Measurements from ENCODE around the gene SNX25.
"Not testable (repeated sequence)": the region's sequence is repeated elsewhere in the genome, so short reads cannot be mapped to it uniquely, and the experiment has no call there.

Gene SNX25

GRCh38 chr4:185352202-185352601, 142.8 kb downstream of the SNX25 start:
- DNase-seq, result no peak

GRCh38 chr4:185352741-185353140, 143.3 kb downstream of the SNX25 start:
- DNase-seq, result no peak

DNA sequence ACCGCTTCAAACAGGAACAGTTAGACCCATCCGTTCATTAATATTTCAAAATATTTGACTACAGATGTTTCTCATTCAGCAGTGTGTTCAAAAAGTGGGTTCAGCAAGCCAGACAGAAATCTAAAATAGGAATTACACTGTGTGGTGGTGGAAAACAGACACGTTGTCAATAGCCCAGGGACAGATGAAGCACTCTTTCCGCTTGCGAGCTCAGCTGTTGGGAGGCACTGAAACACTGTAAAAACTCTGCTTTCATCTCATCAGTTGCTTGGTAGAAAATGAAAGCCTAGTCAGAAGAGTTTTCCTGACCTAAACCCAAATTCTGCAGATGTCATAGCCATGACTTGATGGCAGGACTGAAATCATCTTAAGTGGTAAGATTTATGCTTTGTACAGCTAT, 147.8 kb downstream of the SNX25 start:
- no peak for DNase-seq

GRCh38 chr4:185357733-185358440, 148.5 kb downstream of the SNX25 start:
- DNase-seq, result no peak

DNA sequence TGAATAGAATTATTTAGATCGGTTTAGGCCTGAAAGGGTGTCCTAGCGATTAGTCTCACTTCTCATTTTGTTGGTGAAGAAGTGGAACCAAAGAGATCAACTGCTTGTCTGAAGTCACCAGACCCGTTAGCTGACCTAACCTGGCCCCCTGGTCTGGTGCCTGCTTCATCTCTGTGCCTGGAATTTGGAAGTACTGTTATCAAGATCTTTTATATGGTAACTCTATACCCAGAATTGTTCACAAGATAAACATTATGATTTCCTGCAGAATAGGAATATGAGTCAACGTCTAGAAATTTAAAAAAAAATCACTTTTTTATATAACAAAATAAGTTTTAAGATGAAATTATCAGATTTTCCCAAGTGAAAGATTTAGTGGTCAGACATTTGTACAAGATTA, 149.1 kb downstream of the SNX25 start:
- DNase-seq, result no peak

DNA sequence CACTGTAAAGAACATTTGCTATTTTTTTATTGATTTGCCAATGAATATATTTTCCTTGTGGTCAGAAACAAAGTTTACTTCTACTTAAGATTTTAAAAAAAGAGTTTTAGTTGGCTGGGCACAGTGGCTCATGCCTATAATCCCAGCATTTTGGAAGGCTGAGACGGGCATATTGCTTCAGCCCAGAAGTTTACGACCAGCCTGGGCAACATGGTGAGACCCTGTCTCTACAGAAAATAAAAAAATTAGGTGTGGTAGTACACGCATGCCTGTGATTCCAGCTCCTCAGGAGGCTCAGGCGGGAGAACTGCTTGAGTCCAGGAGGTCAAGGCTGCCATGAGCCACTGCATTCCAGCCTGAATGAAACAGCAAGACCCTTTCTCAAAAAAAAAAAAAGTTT, 149.6 kb downstream of the SNX25 start:
- no peak for DNase-seq

DNA sequence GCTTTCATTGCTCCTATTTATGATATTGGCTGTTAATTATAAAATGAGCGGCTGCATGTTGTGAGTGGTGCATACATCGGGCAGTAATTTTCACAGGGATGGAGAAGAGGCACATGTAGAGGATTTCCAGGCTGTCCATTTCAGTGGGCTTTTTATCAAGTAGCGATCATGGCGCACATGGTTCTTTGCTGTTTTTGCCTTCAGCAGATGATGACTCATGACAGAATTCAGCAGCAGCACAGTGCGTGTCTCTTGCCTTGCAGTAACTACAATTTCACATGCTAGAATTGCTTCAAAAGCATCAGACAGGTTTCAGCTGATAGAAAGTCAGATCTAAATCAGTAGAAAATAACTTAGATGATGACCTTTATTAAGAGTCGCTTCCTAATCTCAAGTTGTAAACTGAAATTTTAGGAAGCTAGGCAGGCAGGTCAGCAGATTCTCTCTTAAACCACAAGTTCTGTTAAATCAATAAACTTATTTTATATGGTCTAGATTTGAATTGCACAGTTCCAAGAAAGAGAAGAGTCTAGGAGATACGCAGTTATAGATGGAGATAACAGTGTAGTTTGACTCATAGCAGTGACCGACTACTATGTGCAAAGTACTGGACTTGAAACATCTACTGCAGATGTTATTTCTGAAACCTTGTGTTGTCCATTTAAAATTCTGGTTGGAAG, 150.5 kb downstream of the SNX25 start:
- no peak for DNase-seq

DNA sequence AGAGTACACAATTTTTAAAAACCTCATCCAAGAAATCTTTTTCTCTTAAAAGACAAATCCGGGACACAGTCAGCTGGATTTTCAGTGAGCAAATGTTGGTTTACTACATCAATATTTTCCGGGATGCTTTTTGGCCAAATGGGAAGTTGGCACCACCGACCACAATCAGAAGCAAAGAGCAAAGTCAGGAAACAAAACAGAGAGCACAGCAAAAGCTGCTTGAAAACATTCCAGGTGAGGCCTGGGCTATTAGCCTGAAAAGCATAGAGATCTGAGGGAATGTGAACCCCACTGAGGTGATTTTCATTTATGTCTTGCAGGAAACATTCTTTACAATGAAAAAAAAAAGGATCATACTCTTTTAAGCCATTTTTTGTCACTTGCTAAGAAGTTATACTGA, 152.5 kb downstream of the SNX25 start:
- no peak for DNase-seq

GRCh38 chr4:185362570-185362969, 153.2 kb downstream of the SNX25 start:
- not testable (repeated sequence) for DNase-seq

DNA sequence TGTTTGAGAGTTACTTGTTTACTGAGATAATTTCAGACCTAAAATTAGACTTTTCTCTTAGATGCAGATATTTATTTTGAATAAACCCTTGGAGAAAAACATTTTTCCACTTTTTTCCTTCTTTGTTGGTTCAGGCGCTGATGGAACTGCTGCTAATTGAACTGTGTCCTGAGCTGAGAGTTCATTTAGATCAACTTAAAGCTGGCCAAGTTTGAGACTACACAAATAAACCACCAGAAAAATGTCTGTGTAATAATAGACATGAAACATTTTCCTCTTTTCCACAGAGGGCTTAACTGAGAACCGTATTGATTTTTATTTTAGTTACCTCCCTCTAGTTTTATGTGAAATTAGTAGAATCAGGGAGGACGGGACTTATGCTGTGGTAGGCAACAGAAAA, 153.9 kb downstream of the SNX25 start:
- DNase-seq, result no peak

- no peak for DNase-seq
Observed at GRCh38 chr4:185364886-185365285, 155.5 kb downstream of the SNX25 start.

DNA sequence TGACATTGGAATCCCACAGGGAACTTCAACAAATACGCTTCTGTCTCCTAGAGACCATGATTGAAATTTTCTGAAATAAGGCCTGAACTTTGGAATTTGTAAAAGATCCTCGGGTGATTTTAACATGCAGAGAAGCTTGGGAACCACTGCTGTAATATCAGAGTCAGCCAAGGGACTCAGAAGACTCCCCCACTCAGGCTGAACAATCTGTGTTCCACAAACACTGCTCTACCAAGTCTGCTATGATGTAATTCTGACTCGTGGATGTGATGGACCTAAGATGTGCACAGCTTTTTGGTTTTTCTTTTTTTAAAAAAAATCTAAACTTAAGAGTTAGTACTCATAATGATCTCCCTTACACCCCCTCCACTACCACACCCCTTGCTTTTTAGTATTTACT, 160.3 kb downstream of the SNX25 start:
- DNase-seq, result no peak

GRCh38 chr4:185370268-185370949, 161.0 kb downstream of the SNX25 start:
- DNase-seq, result no peak

- DNase-seq, result no peak
Observed at GRCh38 chr4:185371702-185372101, 162.3 kb downstream of the SNX25 start.

GRCh38 chr4:185374027-185374426, 164.6 kb downstream of the SNX25 start:
- no peak for DNase-seq

- DNase-seq, result no peak
Observed at GRCh38 chr4:185374573-185374972, 165.2 kb downstream of the SNX25 start.

GRCh38 chr4:185378264-185378663, 168.9 kb downstream of the SNX25 start:
- DNase-seq, result no peak

- DNase-seq, result no peak
Observed at GRCh38 chr4:185379326-185380295, 170.2 kb downstream of the SNX25 start.

DNA sequence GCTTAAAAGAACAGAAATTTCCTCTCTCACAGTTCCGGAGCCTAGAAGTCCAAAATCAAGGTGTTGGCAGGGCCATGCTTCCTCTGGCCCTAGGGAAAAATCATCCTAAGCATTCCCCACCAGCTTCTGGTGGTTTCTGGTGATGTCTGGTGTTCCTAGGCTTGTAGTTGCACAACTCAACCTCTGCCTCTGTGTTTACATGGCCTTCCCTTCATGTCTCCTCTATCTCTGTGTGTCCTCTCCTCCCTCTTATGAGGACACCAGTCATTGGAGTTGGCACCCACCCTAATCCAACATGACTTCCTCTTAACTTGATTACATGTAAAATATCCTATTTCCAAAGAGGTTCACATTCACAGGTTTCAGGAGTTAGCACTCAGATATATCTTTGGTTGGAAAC, 170.9 kb downstream of the SNX25 start:
- no peak for DNase-seq

DNA sequence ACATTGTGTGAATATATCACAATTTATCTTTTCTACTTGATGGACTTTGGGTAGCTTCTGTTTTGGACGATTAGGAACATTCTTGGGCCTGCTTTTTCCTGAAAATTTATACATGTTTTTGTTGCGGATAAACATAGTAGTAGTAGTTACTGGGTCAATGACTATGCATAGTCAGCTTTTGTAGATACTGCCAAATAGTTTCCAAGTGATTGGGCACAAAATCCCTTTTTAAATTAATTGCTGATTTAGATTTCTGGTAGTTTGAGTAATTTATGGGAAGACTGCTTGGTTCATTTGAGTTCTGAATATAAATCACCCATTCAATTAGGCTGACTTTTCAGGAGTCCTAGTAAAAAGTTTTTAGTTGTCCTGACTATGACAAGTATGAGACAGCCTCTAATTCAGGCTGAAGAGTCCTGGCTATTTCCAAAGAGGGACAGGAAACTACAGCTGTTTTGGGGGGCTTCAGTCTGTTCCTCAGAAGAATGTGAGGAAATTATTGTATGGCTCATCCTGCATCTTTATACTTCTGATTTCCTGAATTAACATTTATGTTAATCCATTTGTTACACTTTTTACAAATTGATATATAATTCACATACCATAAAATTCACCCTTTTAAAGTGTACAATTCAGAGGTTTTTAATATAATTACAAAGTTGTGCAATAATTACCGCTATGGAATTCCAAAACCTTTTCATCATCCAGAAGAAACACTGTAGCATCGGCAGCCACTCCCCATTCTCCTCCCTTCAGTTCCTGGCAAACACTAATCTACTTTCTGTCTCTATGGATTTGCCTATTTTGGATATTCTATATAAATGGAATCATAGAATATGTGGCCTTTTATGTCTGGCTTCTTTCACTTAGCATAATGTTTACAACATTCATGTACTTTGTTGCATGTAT, 172.1 kb downstream of the SNX25 start:
- DNase-seq, result no peak

DNA sequence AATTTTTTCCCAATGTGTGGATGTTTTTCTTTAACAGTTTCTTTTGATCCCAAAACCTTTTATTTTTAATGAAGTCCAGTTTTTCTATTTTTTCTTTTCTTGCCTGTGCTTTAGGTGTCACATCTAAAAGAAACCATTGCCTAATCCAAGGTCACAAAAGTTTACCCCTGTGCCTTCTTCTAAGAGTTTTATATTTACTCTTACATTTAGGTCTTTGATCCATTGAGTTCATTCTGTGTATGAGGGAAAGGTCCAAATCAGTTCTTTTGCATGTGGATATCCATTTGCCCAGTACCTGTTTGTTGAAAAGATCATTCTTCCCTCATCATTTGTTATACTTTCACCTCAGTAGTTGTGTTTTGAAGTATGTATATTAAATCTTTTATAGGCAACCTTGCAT, 173.4 kb downstream of the SNX25 start:
- DNase-seq, result no peak

DNA sequence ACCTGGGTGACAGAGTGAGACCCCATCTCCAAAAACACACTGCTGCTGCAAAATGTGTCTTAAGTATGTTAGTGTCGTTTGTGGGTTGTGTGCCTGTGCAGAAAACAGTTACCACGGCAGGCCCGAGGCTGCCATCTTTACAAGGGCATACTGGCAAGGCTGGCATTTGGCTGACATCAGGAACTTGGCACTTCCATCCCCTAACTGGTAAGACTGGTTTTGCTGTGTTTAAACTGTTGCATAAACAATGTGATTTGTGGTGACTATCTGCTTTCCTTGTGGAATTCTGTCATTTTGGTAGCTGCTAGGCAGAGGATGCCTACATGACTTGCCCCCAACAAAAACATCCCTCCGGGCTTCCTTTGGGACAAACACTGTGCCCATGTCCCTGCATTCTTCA, 174.1 kb downstream of the SNX25 start:
- no peak for DNase-seq
